ENCODE results near the gene LRFN5.
"Not testable (repeated sequence)": the region's sequence is repeated elsewhere in the genome, so short reads cannot be mapped to it uniquely, and the experiment has no call there.

The LRFN5 gene

GRCh38 chr14:41606532-41607303 is at the start of gene LRFN5:
TSS of gene LRFN5 (plus strand) at chr14:41606876.
- peak; percentile 16 for DNase-seq

GRCh38 chr14:41558490-41558889 is 48.2 kb upstream of the LRFN5 start:
- no peak for DNase-seq

- not testable (repeated sequence) for DNase-seq
These were observed 39.8 kb upstream of the LRFN5 start for GRCh38 chr14:41566864-41567263.

GRCh38 chr14:41568979-41569378 is 37.7 kb upstream of the LRFN5 start:
- DNase-seq: no peak

GRCh38 chr14:41570415-41571155 is 36.1 kb upstream of the LRFN5 start:
- DNase-seq: no peak

- no peak for DNase-seq
These were observed 20.4 kb upstream of the LRFN5 start for GRCh38 chr14:41586237-41586636.

GRCh38 chr14:41597647-41598046 is 9.0 kb upstream of the LRFN5 start:
- no peak for DNase-seq

GRCh38 chr14:41599805-41600385 is 6.8 kb upstream of the LRFN5 start:
- not testable (repeated sequence) for DNase-seq

- DNase-seq: no peak
These were observed 1.8 kb upstream of the LRFN5 start for GRCh38 chr14:41604721-41605531.

- DNase-seq: no peak
These were observed 960 bp upstream of the LRFN5 start for GRCh38 chr14:41605550-41606281.

GRCh38 chr14:41606282-41606531 is 469 bp upstream of the LRFN5 start:
- DNase-seq: peak; percentile 44

- DNase-seq: no peak
These were observed 664 bp downstream of the LRFN5 start for GRCh38 chr14:41607304-41607775.

- DNase-seq: no peak
These were observed 1.4 kb downstream of the LRFN5 start for GRCh38 chr14:41607966-41608663.

GRCh38 chr14:41608681-41609390 is 2.2 kb downstream of the LRFN5 start:
- DNase-seq: no peak

- DNase-seq: no peak
These were observed 3.1 kb downstream of the LRFN5 start for GRCh38 chr14:41609704-41610183.

GRCh38 chr14:41615011-41615595 is 8.4 kb downstream of the LRFN5 start:
- DNase-seq: no peak

- DNase-seq: no peak
These were observed 17.1 kb downstream of the LRFN5 start for GRCh38 chr14:41623736-41624135.

GRCh38 chr14:41629876-41630275 is 23.2 kb downstream of the LRFN5 start:
- no peak for DNase-seq

GRCh38 chr14:41634286-41634685 is 27.6 kb downstream of the LRFN5 start:
- DNase-seq: no peak
